SK-N-MC (cell line): Measurements from ENCODE around the gene CMC4.
A peak's percentile ranks its signal among the peaks of the same experiment; 100 is the strongest.

Experiments used
- EZH2 ChIP-seq: fragments of 200-600 bp; sonication (generic); IDR thresholded peaks from one replicate; pipeline ENCODE4 v1.6.1; 2017; ENCODE audit warnings: antibody characterized with exemption
- POLR2AphosphoS5 ChIP-seq: IDR thresholded peaks from 2 replicates; pipeline ENCODE4 v1.6.1; 2012; ENCODE audit warnings: mild to moderate bottlenecking, low read depth, low read length, borderline replicate concordance

DNA sequence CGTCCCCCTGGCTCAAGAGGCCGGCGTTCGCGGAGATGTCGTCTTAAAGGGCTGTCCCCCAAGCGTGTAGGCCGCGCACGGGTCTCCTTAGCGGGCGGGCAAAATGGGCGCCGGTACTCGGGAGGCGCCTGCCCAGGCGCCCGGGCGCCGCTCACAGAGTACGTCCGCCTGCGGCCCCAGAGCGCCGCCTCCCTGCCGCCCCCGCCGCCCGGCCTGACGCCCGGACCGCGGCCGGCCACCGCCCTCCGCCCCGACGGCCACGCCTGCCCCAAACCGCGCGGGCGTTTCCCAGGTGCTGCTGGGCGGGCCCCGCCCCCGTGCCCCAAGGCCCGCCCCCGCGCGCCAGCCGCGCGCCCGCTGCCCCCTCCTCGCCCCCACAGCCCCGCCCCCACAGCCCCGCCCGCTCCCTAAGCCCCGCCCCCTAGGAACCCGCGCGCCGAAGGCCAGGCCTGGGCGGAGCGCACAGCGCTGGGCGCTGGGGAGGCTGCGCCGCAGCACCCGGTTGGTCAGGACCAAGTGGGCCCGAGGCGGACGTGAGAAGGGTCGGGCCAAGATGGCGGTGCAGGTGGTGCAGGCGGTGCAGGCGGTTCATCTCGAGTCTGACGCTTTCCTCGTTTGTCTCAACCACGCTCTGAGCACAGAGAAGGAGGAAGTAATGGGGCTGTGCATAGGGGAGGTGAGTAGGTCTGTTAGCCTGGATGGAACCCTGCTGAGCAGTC is at the start of gene CMC4, which contains the start of the genes BRCC3 and MTCP1:
- TF ChIP-seq EZH2 (no peak), POLR2AphosphoS5 (peak; percentile 86)
